Neural progenitor cell (in vitro differentiated cells): ENCODE results near the gene BMPER. TPM values are rescaled to one million over a fixed set of nuclear protein-coding genes. Genes with fewer than 3 reads are reported as not detected.

ENCODE experiments used
- DNase-seq: peaks from one replicate; pipeline ENCODE4 v3.0.0-alpha.2; 2016; ENCODE audit warnings: low spot score
- H2AFZ ChIP-seq: fragments of 200-600 bp; sonication (generic); replicated peaks from 2 replicates; pipeline ENCODE4 v1.6.1; 2016; ENCODE audit warnings: antibody characterized with exemption
- H3F3A ChIP-seq: fragments of 200-600 bp; sonication (generic); 2 replicates; pipeline ENCODE4 v1.6.1; 2016; ENCODE audit warnings: antibody characterized with exemption, low read depth
- H3K27ac ChIP-seq: fragments of 200-600 bp; sonication (generic); 2 replicates; pipeline ENCODE4 v1.5.1; 2016; ENCODE audit warnings: mild to moderate bottlenecking
- H3K27me3 ChIP-seq: fragments of 200-600 bp; sonication (generic); 2 replicates; pipeline ENCODE4 v1.6.1; 2016; ENCODE audit warnings: mild to moderate bottlenecking, moderate library complexity
- H3K36me3 ChIP-seq: fragments of 200-600 bp; sonication (generic); 2 replicates; pipeline ENCODE4 v1.5.1; 2016
- H3K4me1 ChIP-seq: fragments of 200-600 bp; sonication (generic); 2 replicates; pipeline ENCODE4 v1.6.1; 2016; ENCODE audit warnings: mixed run types
- H3K4me2 ChIP-seq: fragments of 200-600 bp; sonication (generic); 2 replicates; pipeline ENCODE4 v1.6.1; 2016
- H3K4me3 ChIP-seq: fragments of 200-600 bp; sonication (generic); 2 replicates; pipeline ENCODE4 v1.5.1; 2016
- H3K79me2 ChIP-seq: fragments of 200-600 bp; sonication (generic); 2 replicates; pipeline ENCODE4 v1.6.1; 2016; ENCODE audit warnings: low read depth
- H3K9ac ChIP-seq: fragments of 200-600 bp; sonication (generic); 2 replicates; pipeline ENCODE4 v1.6.1; 2016
- H3K9me3 ChIP-seq: fragments of 200-600 bp; sonication (generic); 2 replicates; pipeline ENCODE4 v1.5.1; 2016; ENCODE audit warnings: low read depth
- H4K20me1 ChIP-seq: fragments of 200-600 bp; sonication (generic); 2 replicates; pipeline ENCODE4 v1.6.1; 2016; ENCODE audit warnings: low read depth
- H3K27ac Mint-ChIP-seq: 3 replicates; pipeline ENCODE4 v1.8.0; 2021; ENCODE audit warnings: mixed read lengths
- H3K27me3 Mint-ChIP-seq: 2 replicates; pipeline ENCODE4 v1.8.0; 2022; ENCODE audit warnings: low read depth, mild to moderate bottlenecking, inconsistent platforms, moderate library complexity, mixed read lengths; ENCODE audit not compliant: insufficient read depth
- H3K36me3 Mint-ChIP-seq: 3 replicates; pipeline ENCODE4 v1.8.0; 2021; ENCODE audit warnings: mixed read lengths
- H3K4me1 Mint-ChIP-seq: 3 replicates; pipeline ENCODE4 v1.8.0; 2021; ENCODE audit warnings: mixed read lengths
- H3K4me3 Mint-ChIP-seq: 3 replicates; pipeline ENCODE4 v1.8.0; 2021; ENCODE audit warnings: mild to moderate bottlenecking, moderate library complexity, mixed read lengths
- H3K9me3 Mint-ChIP-seq: 3 replicates; pipeline ENCODE4 v1.8.0; 2020; ENCODE audit warnings: mixed read lengths
- CTCF ChIP-seq: fragments of 200-600 bp; sonication (generic); IDR thresholded peaks from 2 replicates; pipeline ENCODE4 v1.5.1; 2017; ENCODE audit warnings: antibody characterized with exemption, mild to moderate bottlenecking
- EZH2 ChIP-seq: fragments of 200-600 bp; sonication (generic); IDR thresholded peaks from 2 replicates; pipeline ENCODE4 v1.6.1; 2017; ENCODE audit warnings: antibody characterized with exemption, mild to moderate bottlenecking, moderate library complexity
- EZH2phosphoT487 ChIP-seq: fragments of 200-600 bp; sonication (generic); IDR thresholded peaks from 2 replicates; pipeline ENCODE4 v1.6.1; 2017; ENCODE audit warnings: antibody characterized with exemption
- total RNA-seq: library from RNA; depleted of rRNA; stranded (reverse); fragments of >200 nt; gene quantifications from 2 replicates; pipeline ENCODE4 v1.2.3, GENCODE V29; 2015; ENCODE audit warnings: low replicate concordance

Gene BMPER
- total RNA-seq, 1 donor from 2014 or later = 1.2 TPM

- TF ChIP-seq EZH2 = no peak
- TF ChIP-seq CTCF = no peak
- no peak for TF ChIP-seq EZH2phosphoT487
- H2AFZ ChIP-seq = no peak overlapping the region
- no peaks in the 10 kb centered on the region for H3F3A ChIP-seq
- Mint-ChIP-seq H3K27me3 (peaks cover 2% of the 10 kb centered on the region), H3K27ac (no peak overlapping the region), H3K4me1 (peaks cover 5% of the 10 kb centered on the region), H3K4me3 (no peak overlapping the region), H3K9me3 (no peaks in the 10 kb centered on the region), H3K36me3 (no peaks in the 10 kb centered on the region)
- no peaks in the 10 kb centered on the region for H3K4me1 ChIP-seq
- no peaks in the 10 kb centered on the region for H4K20me1 ChIP-seq
- no peak overlapping the region for H3K4me2 ChIP-seq
- no peak overlapping the region for H3K27ac ChIP-seq
- H3K9me3 ChIP-seq = no peaks in the 10 kb centered on the region
- no peaks in the 10 kb centered on the region for H3K36me3 ChIP-seq
- no peak overlapping the region for H3K9ac ChIP-seq
- DNase-seq = no peak
- no peak overlapping the region for H3K4me3 ChIP-seq
- H3K79me2 ChIP-seq = no peaks in the 10 kb centered on the region
- H3K27me3 ChIP-seq = no peaks in the 10 kb centered on the region
Observed at GRCh38 chr7:34043461-34044305, 138.3 kb downstream of the BMPER start.

DNA sequence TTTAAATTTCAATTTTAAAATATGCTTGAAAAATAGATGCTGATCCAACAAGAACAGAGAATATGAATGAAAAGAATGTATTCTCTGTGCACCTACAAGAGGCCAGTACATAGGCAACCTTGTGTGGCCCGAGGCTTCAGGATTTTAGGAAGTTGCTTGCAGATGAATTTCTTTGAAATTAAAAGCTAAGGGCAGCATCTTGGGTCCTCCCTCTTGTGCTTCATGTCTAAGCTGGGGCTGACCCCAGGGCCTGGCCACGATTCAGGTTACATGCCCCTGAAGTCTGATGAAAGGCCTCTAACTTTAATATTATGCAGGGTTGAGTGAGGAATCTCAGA is 138.9 kb downstream of the BMPER start:
- Histone ChIP-seq H3K27me3 (no peaks in the 10 kb centered on the region), H3K27ac (no peak overlapping the region), H3K4me1 (no peaks in the 10 kb centered on the region), H2AFZ (no peak overlapping the region), H3K36me3 (no peaks in the 10 kb centered on the region), H3K9me3 (no peaks in the 10 kb centered on the region), H3K9ac (no peak overlapping the region), H3K4me2 (no peak overlapping the region), H4K20me1 (no peaks in the 10 kb centered on the region), H3K4me3 (no peak overlapping the region), H3F3A (no peaks in the 10 kb centered on the region), H3K79me2 (no peaks in the 10 kb centered on the region)
- no peak overlapping the region for H3K4me3 Mint-ChIP-seq
- no peak for DNase-seq
- H3K27ac Mint-ChIP-seq = no peak overlapping the region
- no peaks in the 10 kb centered on the region for H3K36me3 Mint-ChIP-seq
- H3K27me3 Mint-ChIP-seq = peaks cover 2% of the 10 kb centered on the region
- H3K4me1 Mint-ChIP-seq = peaks cover 5% of the 10 kb centered on the region
- no peaks in the 10 kb centered on the region for H3K9me3 Mint-ChIP-seq
- TF ChIP-seq CTCF (no peak), EZH2 (no peak), EZH2phosphoT487 (no peak)

- Histone ChIP-seq H3K27ac (no peak overlapping the region), H3K4me2 (no peak overlapping the region), H3K27me3 (no peaks in the 10 kb centered on the region), H2AFZ (no peak overlapping the region), H3K4me3 (no peak overlapping the region), H4K20me1 (no peaks in the 10 kb centered on the region), H3K9ac (no peak overlapping the region), H3K9me3 (no peaks in the 10 kb centered on the region), H3F3A (no peaks in the 10 kb centered on the region), H3K4me1 (no peaks in the 10 kb centered on the region), H3K36me3 (no peaks in the 10 kb centered on the region), H3K79me2 (no peaks in the 10 kb centered on the region)
- Mint-ChIP-seq H3K36me3 (no peaks in the 10 kb centered on the region), H3K27me3 (peaks cover 2% of the 10 kb centered on the region), H3K4me3 (no peak overlapping the region), H3K9me3 (no peaks in the 10 kb centered on the region), H3K4me1 (peaks cover 5% of the 10 kb centered on the region), H3K27ac (no peak overlapping the region)
- no peak for DNase-seq
- TF ChIP-seq CTCF = peak; percentile 11
- no peak for TF ChIP-seq EZH2
- no peak for TF ChIP-seq EZH2phosphoT487
Observed at GRCh38 chr7:34044734-34045353, 139.5 kb downstream of the BMPER start.
